Natural killer cell treated with Interleukin-12 subunit alpha and Interleukin-12 subunit beta and Interleukin-15 and Interleukin-18, amount 100 ng/mL, for 72 hours (primary cell): ENCODE data around the gene NAA50. TPM values are rescaled to one million over a fixed set of nuclear protein-coding genes. Genes with fewer than 3 reads are reported as not detected.

ENCODE experiments used
- ATAC-seq, 2 donors: fragments of 150-1000 bp; cut with Tn5 transposase in 1 of 2; sonication (Bioruptor Pico), chemical (Tn5 transposase) in 1 of 2; 2 replicates each; pipeline ENCODE4 v1.10.0; 2021
- DNase-seq: peaks from one replicate; pipeline ENCODE4 v3.0.0; 2022; ENCODE audit warnings: low spot score
- H3K27ac Mint-ChIP-seq, 2 donors: 1 replicate in 1 of 2; 2 replicates in 1 of 2; pipeline ENCODE4 v1.8.0; 2022; ENCODE audit warnings: mixed read lengths in 2 of 2, mild to moderate bottlenecking in 1 of 2, moderate library complexity in 1 of 2
- H3K27me3 Mint-ChIP-seq, 2 donors: 1 replicate in 1 of 2; 2 replicates in 1 of 2; pipeline ENCODE4 v1.8.0; 2022; ENCODE audit warnings: mixed read lengths in 2 of 2
- H3K36me3 Mint-ChIP-seq: one replicate; pipeline ENCODE4 v1.8.0; 2022; ENCODE audit warnings: mixed read lengths
- H3K4me1 Mint-ChIP-seq, 2 donors: 1 replicate in 1 of 2; 2 replicates in 1 of 2; pipeline ENCODE4 v1.8.0; 2022; ENCODE audit warnings: low read depth in 2 of 2, mixed read lengths in 2 of 2, mild to moderate bottlenecking in 1 of 2
- H3K4me3 Mint-ChIP-seq: one replicate; pipeline ENCODE4 v1.8.0; 2022; ENCODE audit warnings: mixed read lengths
- H3K9me3 Mint-ChIP-seq: 2 replicates; pipeline ENCODE4 v1.8.0; 2022; ENCODE audit warnings: mixed read lengths
- total RNA-seq, 2 donors: library from RNA; stranded (reverse); gene quantifications; one replicate each; pipeline ENCODE4 v1.2.3, GENCODE V29; 2022

Gene NAA50
- total RNA-seq, 2 donors from 2014 or later: 97.3 to 98.0 TPM

DNA sequence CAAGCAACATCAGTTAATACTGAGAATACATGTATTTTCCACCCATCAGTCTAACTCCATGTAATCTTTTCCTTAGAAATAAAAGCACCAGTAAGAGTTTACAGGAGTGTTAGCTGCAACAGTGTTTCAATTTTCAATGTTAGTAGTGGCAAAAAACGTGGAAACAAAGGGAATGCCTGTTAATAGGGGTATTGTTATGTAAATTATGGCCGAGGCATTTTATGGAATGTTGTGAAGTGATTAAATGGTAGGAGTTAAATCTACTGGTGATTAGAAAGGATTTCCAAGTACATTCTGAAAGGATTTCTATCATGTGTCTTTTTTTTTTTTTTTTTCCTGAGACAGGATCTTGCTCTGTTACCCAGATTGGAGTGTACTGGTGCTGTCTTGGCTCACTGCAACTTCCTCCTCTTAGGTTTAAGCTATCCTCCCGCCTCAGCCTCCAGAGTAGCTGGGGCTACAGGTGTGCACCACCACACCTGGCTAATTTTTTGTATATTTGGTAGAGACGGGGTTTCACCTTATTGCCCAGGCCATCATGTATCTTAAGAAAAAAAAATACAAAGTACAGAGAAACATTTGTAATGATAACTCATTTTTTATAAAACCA lies 7.4 kb upstream of the NAA50 start:
- H3K36me3 Mint-ChIP-seq: peaks cover 4% of the 10 kb centered on the region
- H3K4me3 Mint-ChIP-seq: no peak overlapping the region
- H3K27ac Mint-ChIP-seq: no peak overlapping the region
- peaks cover 4% of the 10 kb centered on the region for H3K9me3 Mint-ChIP-seq
- no peak for ATAC-seq
- DNase-seq: no peak
- no peaks in the 10 kb centered on the region for H3K27me3 Mint-ChIP-seq
- peaks cover 14 to 18% of the 10 kb centered on the region in 2 donors for H3K4me1 Mint-ChIP-seq

GRCh38 chr3:113751141-113751540 lies 5.1 kb upstream of the NAA50 start:
- peaks cover 24 to 35% of the 10 kb centered on the region in 2 donors for H3K4me1 Mint-ChIP-seq
- H3K36me3 Mint-ChIP-seq: no peaks in the 10 kb centered on the region
- H3K4me3 Mint-ChIP-seq: no peak overlapping the region
- DNase-seq: no peak
- H3K27ac Mint-ChIP-seq: no peak overlapping the region
- H3K9me3 Mint-ChIP-seq: no peaks in the 10 kb centered on the region
- no peak for ATAC-seq
- no peaks in the 10 kb centered on the region for H3K27me3 Mint-ChIP-seq

DNA sequence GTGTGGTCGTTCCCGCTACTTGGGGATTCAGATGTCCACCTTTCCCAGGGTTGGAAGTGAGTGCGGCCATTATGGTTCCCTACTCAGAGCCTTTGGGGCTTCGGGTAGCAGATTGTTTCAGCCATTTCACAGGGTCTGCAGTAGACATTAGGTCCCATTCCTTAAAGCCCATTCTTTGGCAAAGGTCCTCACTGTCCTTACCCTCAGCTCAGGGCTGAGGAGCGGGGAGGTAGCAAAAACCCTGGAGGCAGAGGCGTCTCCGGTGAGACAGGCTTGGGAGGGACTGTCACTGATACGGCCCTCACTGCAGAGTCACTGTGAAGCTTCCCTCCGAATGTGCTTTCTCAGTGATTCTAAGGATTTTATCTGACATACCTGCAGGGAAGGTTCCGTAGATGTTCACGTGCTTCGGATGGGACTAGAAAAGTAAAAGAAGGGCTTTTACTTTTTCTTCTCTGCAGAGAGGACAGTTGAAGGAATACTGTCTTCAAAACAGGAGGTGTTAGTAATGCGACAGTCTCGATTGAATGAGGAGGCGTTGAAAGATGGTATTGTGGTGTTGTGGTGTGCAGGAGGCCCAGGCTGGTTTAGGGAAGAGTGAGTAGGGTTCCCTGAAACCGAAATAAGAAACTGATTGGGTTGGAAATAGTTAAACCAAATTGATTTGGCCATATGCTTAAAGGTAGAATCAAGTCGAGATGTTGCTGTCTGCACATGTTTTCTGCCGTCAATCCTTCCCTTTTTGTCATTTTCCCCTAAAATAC lies 1.4 kb upstream of the NAA50 start:
- no peak for ATAC-seq
- Mint-ChIP-seq H3K9me3 (no peaks in the 10 kb centered on the region), H3K36me3 (no peaks in the 10 kb centered on the region), H3K27me3 (no peaks in the 10 kb centered on the region), H3K27ac (peak overlapping the region; percentile 99 to 100), H3K4me3 (peak overlapping the region; percentile 95), H3K4me1 (peaks cover 42 to 55% of the 10 kb centered on the region in 2 donors)
- no peak for DNase-seq

DNA sequence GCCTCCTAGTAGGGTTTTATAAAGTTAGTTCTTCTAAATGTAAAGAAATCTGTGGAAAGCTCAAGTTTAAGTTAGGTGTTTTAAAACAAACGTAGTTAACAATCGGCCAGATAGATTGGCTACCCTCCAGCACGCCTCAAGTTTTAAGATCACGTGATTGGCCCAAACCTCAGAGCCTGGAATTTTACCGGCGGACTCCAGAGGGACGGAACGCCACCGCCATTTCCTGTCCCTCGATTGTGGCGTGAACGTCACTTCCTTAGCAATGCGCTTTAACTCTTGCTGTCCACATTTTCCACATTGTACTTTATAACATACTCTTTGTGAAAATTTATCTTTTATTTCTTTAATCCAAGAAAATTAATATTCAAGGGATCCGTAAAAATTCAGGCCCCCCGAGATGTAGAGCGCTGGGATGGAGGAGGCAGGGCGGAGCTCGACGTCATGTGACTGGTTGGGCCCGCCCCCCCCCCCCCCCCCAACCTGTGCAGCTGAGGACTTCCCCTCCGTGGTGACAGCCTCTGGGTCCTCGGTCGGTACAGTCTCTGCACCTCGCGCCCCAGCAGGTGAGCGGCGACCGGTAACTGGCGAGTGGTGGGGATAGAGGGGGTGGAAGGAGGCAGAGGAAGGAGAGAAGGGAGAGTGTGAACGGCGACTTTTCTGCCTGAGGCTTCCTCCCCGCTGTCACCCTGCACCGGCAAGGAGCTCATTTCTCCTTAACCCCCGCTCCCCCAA lies 666 bp upstream of the NAA50 start, which contains the start of gene ATP6V1A:
TSS of gene ATP6V1A (plus strand) at position 488 of the 735 bp plus-strand sequence. CDS start 31,719 bp downstream, outside the sequence.
- DNase-seq (peak; percentile 89), ATAC-seq (peak; percentile 68 to 77)
- Mint-ChIP-seq H3K27me3 (no peaks in the 10 kb centered on the region), H3K4me1 (peaks cover 47 to 62% of the 10 kb centered on the region in 2 donors), H3K9me3 (no peaks in the 10 kb centered on the region), H3K36me3 (no peaks in the 10 kb centered on the region), H3K4me3 (peak within 1 kb of the TSS; percentile 95), H3K27ac (peak within 1 kb of the TSS; percentile 99 to 100)

DNA sequence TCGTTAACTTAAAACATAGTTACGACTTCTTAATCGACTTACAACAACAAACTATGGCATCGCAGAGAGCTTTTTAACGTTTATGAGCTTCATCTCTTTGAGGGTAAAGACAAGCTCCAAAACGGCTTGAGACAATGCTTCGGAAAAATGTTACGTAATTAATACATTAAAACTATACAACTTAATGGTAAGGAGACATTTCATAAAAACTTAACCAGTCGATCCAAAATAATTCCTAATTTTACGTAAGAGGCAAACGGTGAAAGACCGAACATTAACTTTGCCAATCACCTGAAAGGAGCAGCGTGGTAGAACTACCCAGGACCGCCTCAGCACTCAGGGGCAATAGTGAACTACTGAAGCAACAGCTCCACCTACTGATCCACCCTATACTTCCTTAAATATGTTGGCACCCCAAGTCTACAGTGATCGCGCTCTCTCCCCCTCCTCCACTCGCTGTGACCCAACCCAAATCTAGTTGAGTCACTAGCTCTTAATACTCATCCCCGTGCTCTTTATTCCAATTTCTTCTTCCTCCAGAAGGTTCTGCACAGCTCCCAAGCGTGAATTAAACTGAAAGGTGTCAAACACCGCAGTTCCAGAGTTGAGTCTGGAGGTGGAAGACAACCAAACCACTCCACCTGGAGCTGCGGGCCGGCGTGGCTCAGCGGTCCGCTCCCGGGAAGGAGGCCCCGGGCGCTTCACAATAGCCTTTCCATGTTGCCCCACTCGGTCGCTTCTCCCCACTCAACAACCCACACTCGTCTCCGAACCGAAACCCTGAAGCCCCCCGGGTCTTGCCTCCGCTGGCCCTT lies 901 bp downstream of the NAA50 start:
- Mint-ChIP-seq H3K27ac (peak overlapping the region; percentile 99 to 100), H3K4me1 (peaks cover 58 to 74% of the 10 kb centered on the region in 2 donors), H3K4me3 (peak overlapping the region; percentile 95), H3K27me3 (no peaks in the 10 kb centered on the region), H3K9me3 (no peaks in the 10 kb centered on the region), H3K36me3 (peaks cover 7% of the 10 kb centered on the region)
- DNase-seq: peak; percentile 79
- peak; percentile 78 to 80 for ATAC-seq

DNA sequence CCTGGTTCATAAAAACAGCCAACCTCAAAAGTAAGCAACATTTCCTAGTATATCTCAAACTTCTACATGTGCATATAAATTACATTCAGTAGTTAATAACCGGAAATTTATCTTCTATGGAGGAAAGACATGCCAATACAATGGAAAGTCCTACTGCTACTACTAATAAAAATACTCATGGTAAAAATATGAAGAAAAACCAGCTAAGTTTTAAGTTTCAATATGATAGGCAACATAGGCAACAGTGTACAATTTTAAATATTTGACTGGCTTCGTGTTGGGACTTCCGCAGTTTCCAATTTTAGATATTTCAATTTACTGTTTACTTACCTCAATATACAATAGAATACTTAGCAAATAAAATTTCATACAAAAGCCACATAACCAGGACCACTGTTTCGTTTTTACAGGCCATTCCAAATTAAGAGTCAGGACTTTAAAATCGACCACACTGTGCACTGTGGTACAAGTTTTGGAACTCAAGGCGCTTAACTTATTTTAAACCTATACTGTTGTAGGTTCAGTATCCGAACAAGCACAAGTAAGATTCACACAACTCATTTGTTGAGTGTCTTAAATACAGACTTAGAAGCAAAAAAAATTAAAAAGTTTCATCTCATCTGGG lies 2.9 kb downstream of the NAA50 start:
- Mint-ChIP-seq H3K27me3 (no peaks in the 10 kb centered on the region), H3K9me3 (no peaks in the 10 kb centered on the region), H3K4me1 (peaks cover 48 to 63% of the 10 kb centered on the region in 2 donors), H3K4me3 (peak overlapping the region; percentile 95), H3K27ac (peak overlapping the region; percentile 99 to 100), H3K36me3 (peaks cover 7% of the 10 kb centered on the region)
- no peak for DNase-seq
- no peak for ATAC-seq

- DNase-seq (no peak), ATAC-seq (no peak)
- H3K9me3 Mint-ChIP-seq: no peaks in the 10 kb centered on the region
- H3K27me3 Mint-ChIP-seq: no peaks in the 10 kb centered on the region
- H3K4me3 Mint-ChIP-seq: peak overlapping the region; percentile 95
- H3K36me3 Mint-ChIP-seq: peaks cover 7% of the 10 kb centered on the region
- peak overlapping the region; percentile 99 to 100 for H3K27ac Mint-ChIP-seq
- peaks cover 50 to 58% of the 10 kb centered on the region in 2 donors for H3K4me1 Mint-ChIP-seq
These were observed 4.4 kb downstream of the NAA50 start for GRCh38 chr3:113741620-113742019.

GRCh38 chr3:113741086-113741485 lies 5.0 kb downstream of the NAA50 start:
- ATAC-seq: no peak
- peak overlapping the region; percentile 99 to 100 for H3K27ac Mint-ChIP-seq
- H3K9me3 Mint-ChIP-seq: no peaks in the 10 kb centered on the region
- peaks cover 7% of the 10 kb centered on the region for H3K36me3 Mint-ChIP-seq
- peak overlapping the region; percentile 95 for H3K4me3 Mint-ChIP-seq
- no peaks in the 10 kb centered on the region for H3K27me3 Mint-ChIP-seq
- DNase-seq: no peak
- H3K4me1 Mint-ChIP-seq: peaks cover 47 to 58% of the 10 kb centered on the region in 2 donors

- H3K27me3 Mint-ChIP-seq: no peaks in the 10 kb centered on the region
- H3K36me3 Mint-ChIP-seq: peaks cover 7% of the 10 kb centered on the region
- peak overlapping the region; percentile 47 to 52 for H3K27ac Mint-ChIP-seq
- peak; percentile 59 to 71 for ATAC-seq
- H3K4me3 Mint-ChIP-seq: no peak overlapping the region
- no peak for DNase-seq
- no peaks in the 10 kb centered on the region for H3K9me3 Mint-ChIP-seq
- H3K4me1 Mint-ChIP-seq: peaks cover 26 to 30% of the 10 kb centered on the region in 2 donors
These were observed 9.4 kb downstream of the NAA50 start for GRCh38 chr3:113736548-113737089.

GRCh38 chr3:113731694-113732093 lies 14.4 kb downstream of the NAA50 start:
- Mint-ChIP-seq H3K4me1 (peaks cover 9 to 13% of the 10 kb centered on the region in 2 donors), H3K4me3 (no peak overlapping the region), H3K27ac (no peak overlapping the region), H3K27me3 (no peaks in the 10 kb centered on the region), H3K9me3 (no peaks in the 10 kb centered on the region), H3K36me3 (peaks cover 5% of the 10 kb centered on the region)
- ATAC-seq (no peak), DNase-seq (no peak)

DNA sequence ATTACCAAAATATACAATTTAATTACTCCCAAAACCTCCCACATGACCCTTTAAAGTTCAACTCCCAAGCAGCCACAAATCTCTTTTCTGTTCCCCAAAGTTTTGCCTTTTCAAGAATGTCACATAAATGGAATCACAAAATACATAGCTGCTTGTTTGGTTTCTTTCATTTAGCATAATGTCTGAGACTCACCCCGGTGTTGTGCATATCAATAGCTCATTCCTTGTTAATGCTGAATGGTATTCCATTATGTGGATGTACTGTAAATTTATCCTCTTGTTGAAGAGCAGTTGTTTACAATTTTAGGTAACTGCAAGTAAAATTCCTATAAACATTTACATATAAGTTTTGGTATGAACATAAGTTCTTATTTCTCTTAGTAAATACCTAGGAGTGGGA lies 15.5 kb downstream of the NAA50 start:
- Mint-ChIP-seq H3K27me3 (no peaks in the 10 kb centered on the region), H3K36me3 (peaks cover 5% of the 10 kb centered on the region), H3K27ac (no peak overlapping the region), H3K9me3 (no peaks in the 10 kb centered on the region), H3K4me3 (no peak overlapping the region), H3K4me1 (peaks cover 3 to 11% of the 10 kb centered on the region in 2 donors)
- DNase-seq: no peak
- no peak for ATAC-seq

GRCh38 chr3:113728661-113729060 lies 17.4 kb downstream of the NAA50 start:
- H3K27me3 Mint-ChIP-seq: no peaks in the 10 kb centered on the region
- ATAC-seq (no peak), DNase-seq (no peak)
- peaks cover 5% of the 10 kb centered on the region for H3K36me3 Mint-ChIP-seq
- H3K9me3 Mint-ChIP-seq: no peaks in the 10 kb centered on the region
- peaks cover 8 to 15% of the 10 kb centered on the region in 2 donors for H3K4me1 Mint-ChIP-seq
- no peak overlapping the region for H3K27ac Mint-ChIP-seq
- H3K4me3 Mint-ChIP-seq: no peak overlapping the region
